WTC11 (cell line): ENCODE measurements around the gene MOB2. TPM values are rescaled to one million over a fixed set of nuclear protein-coding genes. Genes with fewer than 3 reads are reported as not detected.

Experiments
- ATAC-seq: fragments of 200-7000 bp; cut with Tn5 transposase; 2 replicates; pipeline ENCODE4 v1.10.0; 2021; ENCODE audit warnings: mild to moderate bottlenecking, moderate library complexity
- CTCF ChIA-PET: fragments of 300-600 bp; sonication (Branson Sonifier 250); formaldehyde crosslinking; loops from one replicate; lab custom pipeline; 2021; ENCODE audit warnings: antibody characterized with exemption; lab: Charles Lee
- POLR2A ChIA-PET: fragments of 350-600 bp; sonication (Branson Sonifier 250); formaldehyde crosslinking; loops from one replicate; lab custom pipeline; 2021; ENCODE audit warnings: antibody characterized with exemption; lab: Charles Lee
- DNase-seq: peaks from one replicate; pipeline ENCODE4 v3.0.0; 2021; ENCODE audit warnings: low spot score
- H3K27ac Mint-ChIP-seq: 2 replicates; pipeline ENCODE4 v1.8.0; 2021; ENCODE audit warnings: mixed read lengths
- H3K27me3 Mint-ChIP-seq: 2 replicates; pipeline ENCODE4 v1.8.0; 2021; ENCODE audit warnings: low read depth, mild to moderate bottlenecking, moderate library complexity, mixed read lengths
- H3K36me3 Mint-ChIP-seq: 2 replicates; pipeline ENCODE4 v1.8.0; 2021; ENCODE audit warnings: mixed read lengths
- H3K4me1 Mint-ChIP-seq: 2 replicates; pipeline ENCODE4 v1.8.0; 2022; ENCODE audit warnings: mixed read lengths
- H3K4me3 Mint-ChIP-seq: 2 replicates; pipeline ENCODE4 v1.8.0; 2021; ENCODE audit warnings: mild to moderate bottlenecking, moderate library complexity, mixed read lengths
- H3K9me3 Mint-ChIP-seq: 2 replicates; pipeline ENCODE4 v1.8.0; 2021; ENCODE audit warnings: mixed read lengths
- EMX1 ChIP-seq: fragments of 250-450 bp; sonication (Bioruptor Pico); IDR thresholded peaks from 2 replicates; pipeline ENCODE4 v1.8.0; 2021; ENCODE audit warnings: mild to moderate bottlenecking
- ESRRA ChIP-seq: sonication (generic); formaldehyde crosslinking; IDR thresholded peaks from 2 replicates; pipeline ENCODE4 v1.8.1; 2022; ENCODE audit warnings: mild to moderate bottlenecking, missing genetic modification reagents, borderline replicate concordance
- HMGA2 ChIP-seq: fragments of 250-450 bp; sonication (Bioruptor Pico); IDR thresholded peaks from 2 replicates; pipeline ENCODE4 v1.4.0; 2021; ENCODE audit warnings: mild to moderate bottlenecking, moderate library complexity
- JAZF1 ChIP-seq: fragments of 250-450 bp; sonication (Bioruptor Pico); IDR thresholded peaks from 2 replicates; pipeline ENCODE4 v1.9.0; 2021; ENCODE audit warnings: moderate library complexity, mild to moderate bottlenecking, inconsistent platforms
- MLX ChIP-seq: sonication (generic); formaldehyde crosslinking; IDR thresholded peaks from 2 replicates; pipeline ENCODE4 v1.8.1; 2023; ENCODE audit warnings: mild to moderate bottlenecking, missing genetic modification reagents, moderate library complexity
- MYBL2 ChIP-seq: sonication (generic); formaldehyde crosslinking; IDR thresholded peaks from 2 replicates; pipeline ENCODE4 v1.8.1; 2023; ENCODE audit warnings: mild to moderate bottlenecking, moderate library complexity, missing genetic modification reagents
- NFATC4 ChIP-seq: fragments of 250-450 bp; sonication (Bioruptor Pico); IDR thresholded peaks from 2 replicates; pipeline ENCODE4 v1.9.0; 2021; ENCODE audit warnings: mild to moderate bottlenecking
- NFYB ChIP-seq: sonication (generic); formaldehyde crosslinking; conservative IDR thresholded peaks from 2 replicates; pipeline ENCODE4 v1.8.0; 2022; ENCODE audit warnings: low read depth, missing genetic modification reagents
- PRDM15 ChIP-seq: sonication (generic); formaldehyde crosslinking; IDR thresholded peaks from 2 replicates; pipeline ENCODE4 v1.8.0; 2022; ENCODE audit warnings: missing genetic modification reagents
- PREB ChIP-seq: sonication (generic); formaldehyde crosslinking; IDR thresholded peaks from 2 replicates; pipeline ENCODE4 v1.8.1; 2022; ENCODE audit warnings: mild to moderate bottlenecking, missing genetic modification reagents, moderate library complexity, borderline replicate concordance
- RELA ChIP-seq: sonication (generic); formaldehyde crosslinking; IDR thresholded peaks from 2 replicates; pipeline ENCODE4 v1.8.1; 2022; ENCODE audit warnings: missing genetic modification reagents, mild to moderate bottlenecking, borderline replicate concordance
- SMAD3 ChIP-seq: sonication (generic); formaldehyde crosslinking; IDR thresholded peaks from 2 replicates; pipeline ENCODE4 v1.8.0; 2022; ENCODE audit warnings: missing genetic modification reagents, mild to moderate bottlenecking, borderline replicate concordance
- SP1 ChIP-seq: sonication (generic); formaldehyde crosslinking; conservative IDR thresholded peaks from 2 replicates; pipeline ENCODE4 v1.8.1; 2022; ENCODE audit warnings: missing genetic modification reagents
- TP53 ChIP-seq: sonication (generic); formaldehyde crosslinking; IDR thresholded peaks from 2 replicates; pipeline ENCODE4 v1.8.1; 2023; ENCODE audit warnings: mild to moderate bottlenecking, missing genetic modification reagents
- ZNF138 ChIP-seq: sonication (generic); formaldehyde crosslinking; conservative IDR thresholded peaks from 2 replicates; pipeline ENCODE4 v1.8.1; 2022; ENCODE audit warnings: mild to moderate bottlenecking, moderate library complexity, missing genetic modification reagents
- ZNF219 ChIP-seq: sonication (generic); formaldehyde crosslinking; IDR thresholded peaks from 2 replicates; pipeline ENCODE4 v1.8.0; 2023; ENCODE audit warnings: missing genetic modification reagents, mild to moderate bottlenecking, borderline replicate concordance
- ZNF317 ChIP-seq: sonication (generic); formaldehyde crosslinking; IDR thresholded peaks from 2 replicates; pipeline ENCODE4 v1.8.1; 2023; ENCODE audit warnings: low read depth, mild to moderate bottlenecking, moderate library complexity, missing genetic modification reagents, borderline replicate concordance
- ZNF416 ChIP-seq: fragments of 250-450 bp; sonication (Bioruptor Pico); IDR thresholded peaks from 2 replicates; pipeline ENCODE4 v1.9.0; 2021; ENCODE audit warnings: mild to moderate bottlenecking, inconsistent platforms
- ZNF423 ChIP-seq: fragments of 250-450 bp; sonication (Bioruptor Pico); IDR thresholded peaks from 2 replicates; pipeline ENCODE4 v2.1.2; 2022; ENCODE audit warnings: mild to moderate bottlenecking, moderate library complexity
- ZNF671 ChIP-seq: fragments of 250-450 bp; sonication (Bioruptor Pico); IDR thresholded peaks from 2 replicates; pipeline ENCODE4 v1.8.0; 2021; ENCODE audit warnings: mild to moderate bottlenecking
- total RNA-seq: library from RNA; stranded (reverse); gene quantifications from 3 replicates; pipeline ENCODE4 v1.2.3, GENCODE V29; 2021
- TF ChIP-seq, protein P1 (sequence below): fragments of 250-450 bp; sonication (Bioruptor Pico); conservative IDR thresholded peaks from 2 replicates; pipeline ENCODE4 v1.9.0; 2021; ENCODE audit warnings: mild to moderate bottlenecking
- TF ChIP-seq, protein P2 (sequence below): sonication (generic); formaldehyde crosslinking; IDR thresholded peaks from 2 replicates; pipeline ENCODE4 v1.8.1; 2023; ENCODE audit warnings: mild to moderate bottlenecking, moderate library complexity, missing genetic modification reagents
- TF ChIP-seq, protein P3 (sequence below): sonication (generic); formaldehyde crosslinking; conservative IDR thresholded peaks from 2 replicates; pipeline ENCODE4 v1.8.1; 2022; ENCODE audit warnings: mild to moderate bottlenecking, missing genetic modification reagents

Gene MOB2
- total RNA-seq, 1 experiment from 2014 or later, result 21.7 TPM

DNA sequence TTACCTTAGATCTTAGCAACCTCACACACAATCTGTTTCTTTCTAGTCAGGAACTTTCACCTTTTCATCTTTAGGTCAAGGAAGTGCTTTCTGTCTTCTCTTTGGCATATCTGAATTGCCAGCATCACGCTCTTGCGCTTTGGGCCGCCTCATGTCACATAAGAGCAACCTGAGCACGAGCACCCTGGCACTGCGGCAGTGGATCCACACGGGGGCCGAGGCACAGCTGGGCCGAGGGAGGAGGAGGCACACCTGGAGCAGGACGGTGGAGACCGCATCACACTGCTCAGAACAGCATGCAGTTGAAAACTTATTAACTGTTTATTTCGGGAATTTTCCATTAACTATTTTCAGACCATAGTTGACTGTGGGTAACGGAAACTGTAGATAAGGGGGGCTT is 10.7 kb downstream of the MOB2 start:
- ChIA-PET CTCF (no interaction called here), POLR2A (no interaction called here)
- DNase-seq (no peak), ATAC-seq (no peak)
- Mint-ChIP-seq H3K9me3 (no peaks in the 10 kb centered on the region), H3K27me3 (no peaks in the 10 kb centered on the region; the same call in 1 of the 2 replicates), H3K27ac (no peak overlapping the region), H3K36me3 (no peaks in the 10 kb centered on the region; the same call in 1 of the 2 replicates), H3K4me1 (no peaks in the 10 kb centered on the region), H3K4me3 (no peak overlapping the region)
- TF ChIP-seq HMGA2 (CRISPR knock-in tag), result no peak
- no peak for TF ChIP-seq JAZF1 (CRISPR knock-in tag)
- no peak for TF ChIP-seq MYBL2 (CRISPR knock-in tag)
- no peak for TF ChIP-seq ZNF317
- no peak for TF ChIP-seq ZNF423
- TF ChIP-seq TP53 (CRISPR knock-in tag), result no peak
- no peak for TF ChIP-seq SP1 (CRISPR knock-in tag)
- no peak for TF ChIP-seq ZNF219 (CRISPR knock-in tag)
- no peak for TF ChIP-seq PRDM15 (CRISPR knock-in tag)
- TF ChIP-seq ZNF671 (CRISPR knock-in tag), result no peak
- TF ChIP-seq MLX, result no peak
- TF ChIP-seq, protein P1, sequence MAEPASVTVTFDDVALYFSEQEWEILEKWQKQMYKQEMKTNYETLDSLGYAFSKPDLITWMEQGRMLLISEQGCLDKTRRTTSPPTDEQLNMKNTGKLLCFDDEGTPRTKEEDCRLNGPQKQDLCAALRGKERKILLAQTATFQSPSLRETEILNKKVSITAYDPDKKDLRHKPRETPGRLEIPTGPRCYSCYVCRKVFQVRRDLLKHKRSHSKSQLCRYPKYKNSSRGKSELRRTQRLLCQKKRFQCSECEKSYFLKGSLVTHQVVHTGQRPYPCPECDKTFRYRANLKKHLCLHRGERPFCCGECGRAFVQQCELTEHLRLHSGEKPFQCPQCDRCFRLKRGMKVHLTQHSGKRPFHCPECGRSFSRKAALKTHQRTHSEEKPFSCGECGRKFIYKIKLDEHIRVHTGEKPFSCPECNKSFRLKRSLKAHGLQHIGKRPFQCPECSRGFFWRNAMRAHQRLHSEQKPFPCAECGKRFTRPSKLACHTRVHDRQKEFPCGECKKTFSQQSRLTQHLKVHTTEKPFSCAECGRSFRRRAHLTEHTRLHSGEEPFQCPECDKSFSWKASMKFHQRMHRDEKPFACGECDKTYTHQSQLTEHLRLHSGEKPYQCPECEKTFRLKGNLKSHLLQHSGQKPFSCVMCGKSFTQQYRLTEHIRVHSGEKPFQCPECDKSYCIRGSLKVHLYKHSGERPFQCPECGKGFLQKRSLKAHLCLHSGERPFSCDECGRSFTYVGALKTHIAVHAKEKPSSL (CRISPR knock-in tag), result no peak
- TF ChIP-seq SMAD3 (CRISPR knock-in tag), result no peak

GRCh38 chr11:1473786-1474185 is 12.8 kb downstream of the MOB2 start:
- CTCF ChIA-PET, result interaction anchor here (1.3 kb wide), 1 partner anchor 32 kb away, joined by 3 read pairs; no protein-coding TSS in a partner anchor
- H3K27ac Mint-ChIP-seq, result no peak overlapping the region
- no peaks in the 10 kb centered on the region; the same call in 1 of the 2 replicates for H3K27me3 Mint-ChIP-seq
- DNase-seq (no peak), ATAC-seq (no peak)
- no peak overlapping the region for H3K4me3 Mint-ChIP-seq
- no peaks in the 10 kb centered on the region for H3K4me1 Mint-ChIP-seq
- POLR2A ChIA-PET, result no interaction called here
- H3K36me3 Mint-ChIP-seq, result no peaks in the 10 kb centered on the region
- no peaks in the 10 kb centered on the region for H3K9me3 Mint-ChIP-seq
- TF ChIP-seq ZNF416 (CRISPR knock-in tag) (no peak), PREB (CRISPR knock-in tag) (no peak), RELA (CRISPR knock-in tag) (no peak), TP53 (CRISPR knock-in tag) (no peak), MYBL2 (CRISPR knock-in tag) (no peak), NFYB (CRISPR knock-in tag) (no peak), HMGA2 (CRISPR knock-in tag) (no peak), ZNF138 (CRISPR knock-in tag) (no peak), NFATC4 (CRISPR knock-in tag) (no peak), ESRRA (CRISPR knock-in tag) (no peak), EMX1 (CRISPR knock-in tag) (no peak)
- TF ChIP-seq, protein P2, sequence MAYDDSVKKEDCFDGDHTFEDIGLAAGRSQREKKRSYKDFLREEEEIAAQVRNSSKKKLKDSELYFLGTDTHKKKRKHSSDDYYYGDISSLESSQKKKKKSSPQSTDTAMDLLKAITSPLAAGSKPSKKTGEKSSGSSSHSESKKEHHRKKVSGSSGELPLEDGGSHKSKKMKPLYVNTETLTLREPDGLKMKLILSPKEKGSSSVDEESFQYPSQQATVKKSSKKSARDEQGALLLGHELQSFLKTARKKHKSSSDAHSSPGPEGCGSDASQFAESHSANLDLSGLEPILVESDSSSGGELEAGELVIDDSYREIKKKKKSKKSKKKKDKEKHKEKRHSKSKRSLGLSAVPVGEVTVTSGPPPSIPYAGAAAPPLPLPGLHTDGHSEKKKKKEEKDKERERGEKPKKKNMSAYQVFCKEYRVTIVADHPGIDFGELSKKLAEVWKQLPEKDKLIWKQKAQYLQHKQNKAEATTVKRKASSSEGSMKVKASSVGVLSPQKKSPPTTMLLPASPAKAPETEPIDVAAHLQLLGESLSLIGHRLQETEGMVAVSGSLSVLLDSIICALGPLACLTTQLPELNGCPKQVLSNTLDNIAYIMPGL (CRISPR knock-in tag), result no peak
- TF ChIP-seq, protein P3, sequence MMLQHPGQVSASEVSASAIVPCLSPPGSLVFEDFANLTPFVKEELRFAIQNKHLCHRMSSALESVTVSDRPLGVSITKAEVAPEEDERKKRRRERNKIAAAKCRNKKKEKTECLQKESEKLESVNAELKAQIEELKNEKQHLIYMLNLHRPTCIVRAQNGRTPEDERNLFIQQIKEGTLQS (CRISPR knock-in tag), result no peak
- TF ChIP-seq, protein P1 (CRISPR knock-in tag), result no peak
